ENCODE data around the gene KLC1.

Gene KLC1

GRCh38 chr14:103716899-103717411 lies 87.9 kb downstream of the KLC1 start:
- no peak for DNase-seq (ENCODE audit: low read depth in 3 of 3)

GRCh38 chr14:103718572-103718971 lies 89.6 kb downstream of the KLC1 start:
- no peak for DNase-seq (ENCODE audit: low read depth in 3 of 3)

GRCh38 chr14:103719751-103720150 lies 90.7 kb downstream of the KLC1 start:
- DNase-seq (ENCODE audit: low read depth in 3 of 3): no peak

GRCh38 chr14:103721334-103722120 lies 92.5 kb downstream of the KLC1 start:
- DNase-seq (ENCODE audit: low read depth in 3 of 3): peak in 2 of 3 experiments; percentile 19 to 36

- DNase-seq (ENCODE audit: low read depth in 3 of 3): no peak
Measured at GRCh38 chr14:103723748-103724081, 94.7 kb downstream of the KLC1 start.

GRCh38 chr14:103724116-103724515 lies 95.1 kb downstream of the KLC1 start:
- no peak for DNase-seq (ENCODE audit: low read depth in 3 of 3)

GRCh38 chr14:103725001-103725682 lies 96.1 kb downstream of the KLC1 start:
- no peak for DNase-seq (ENCODE audit: low read depth in 3 of 3)

GRCh38 chr14:103725739-103726395 lies 96.9 kb downstream of the KLC1 start:
- DNase-seq (ENCODE audit: low read depth in 3 of 3): no peak

GRCh38 chr14:103726474-103726873 lies 97.5 kb downstream of the KLC1 start:
- DNase-seq (ENCODE audit: low read depth in 3 of 3): no peak

GRCh38 chr14:103727313-103727980 lies 98.4 kb downstream of the KLC1 start:
- DNase-seq (ENCODE audit: low read depth in 3 of 3): no peak

GRCh38 chr14:103728141-103728540 lies 99.1 kb downstream of the KLC1 start:
- DNase-seq (ENCODE audit: low read depth in 3 of 3): no peak

GRCh38 chr14:103728721-103729120 lies 99.7 kb downstream of the KLC1 start:
- DNase-seq (ENCODE audit: low read depth in 3 of 3): no peak

GRCh38 chr14:103729496-103730448 lies 100.8 kb downstream of the KLC1 start:
- no peak for DNase-seq (ENCODE audit: low read depth in 3 of 3)

- no peak for DNase-seq (ENCODE audit: low read depth in 3 of 3)
Measured at GRCh38 chr14:103730490-103731035, 101.6 kb downstream of the KLC1 start.

- DNase-seq (ENCODE audit: low read depth in 3 of 3): no peak
Measured at GRCh38 chr14:103731481-103731880, 102.5 kb downstream of the KLC1 start.

- no peak for DNase-seq (ENCODE audit: low read depth in 3 of 3)
Measured at GRCh38 chr14:103731916-103732867, 103.2 kb downstream of the KLC1 start.

- no peak for DNase-seq (ENCODE audit: low read depth in 3 of 3)
Measured at GRCh38 chr14:103732868-103733620, 104.0 kb downstream of the KLC1 start.

GRCh38 chr14:103733651-103734050 lies 104.6 kb downstream of the KLC1 start:
- DNase-seq (ENCODE audit: low read depth in 3 of 3): no peak
